GM13976 (cell line): ENCODE data around the gene ABITRAM.

ENCODE experiments used
- DNase-seq: peaks from one replicate; pipeline ENCODE4 v3.0.0; 2012; ENCODE audit warnings: low spot score
- in situ Hi-C: fragments of 300-500 bp; cut with MboI; formaldehyde crosslinking; loops from one replicate; pipeline ENCODE4 v1.12.0; 2022; ENCODE audit warnings: low sequenced_read_pairs, mixed read lengths, inconsistent platforms; ENCODE audit not compliant: unreplicated experiment
- TF ChIP-seq, protein P1 (sequence below): IDR thresholded peaks from 2 replicates; pipeline ENCODE4 v1.5.1; 2012; ENCODE audit warnings: borderline replicate concordance, mild to moderate bottlenecking; ENCODE audit not compliant: insufficient read depth; ENCODE audit errors: extremely low read depth, missing control alignments, control extremely low read depth

ABITRAM gene

DNA sequence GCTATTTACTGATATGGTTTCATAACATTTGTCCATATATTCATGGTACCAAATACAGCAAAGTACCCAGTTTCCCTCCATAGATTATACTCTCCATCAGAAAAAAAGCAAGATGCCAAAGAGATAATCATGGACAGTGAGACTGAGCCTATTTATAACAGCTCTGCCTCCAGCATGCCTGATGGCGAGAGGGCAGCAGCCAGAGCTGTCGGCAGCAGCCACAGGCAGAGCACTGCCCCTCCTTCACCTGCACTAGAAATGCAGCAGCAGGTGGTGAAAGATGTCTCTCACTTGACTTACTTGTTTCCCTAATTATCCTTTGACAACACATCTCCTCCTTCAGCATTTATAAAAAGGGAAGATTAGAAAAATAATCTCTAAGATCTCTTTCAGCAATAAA, 46.7 kb downstream of the ABITRAM start:
- TF ChIP-seq, protein P1, sequence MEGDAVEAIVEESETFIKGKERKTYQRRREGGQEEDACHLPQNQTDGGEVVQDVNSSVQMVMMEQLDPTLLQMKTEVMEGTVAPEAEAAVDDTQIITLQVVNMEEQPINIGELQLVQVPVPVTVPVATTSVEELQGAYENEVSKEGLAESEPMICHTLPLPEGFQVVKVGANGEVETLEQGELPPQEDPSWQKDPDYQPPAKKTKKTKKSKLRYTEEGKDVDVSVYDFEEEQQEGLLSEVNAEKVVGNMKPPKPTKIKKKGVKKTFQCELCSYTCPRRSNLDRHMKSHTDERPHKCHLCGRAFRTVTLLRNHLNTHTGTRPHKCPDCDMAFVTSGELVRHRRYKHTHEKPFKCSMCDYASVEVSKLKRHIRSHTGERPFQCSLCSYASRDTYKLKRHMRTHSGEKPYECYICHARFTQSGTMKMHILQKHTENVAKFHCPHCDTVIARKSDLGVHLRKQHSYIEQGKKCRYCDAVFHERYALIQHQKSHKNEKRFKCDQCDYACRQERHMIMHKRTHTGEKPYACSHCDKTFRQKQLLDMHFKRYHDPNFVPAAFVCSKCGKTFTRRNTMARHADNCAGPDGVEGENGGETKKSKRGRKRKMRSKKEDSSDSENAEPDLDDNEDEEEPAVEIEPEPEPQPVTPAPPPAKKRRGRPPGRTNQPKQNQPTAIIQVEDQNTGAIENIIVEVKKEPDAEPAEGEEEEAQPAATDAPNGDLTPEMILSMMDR: no peak
- in situ Hi-C loops: no loop called here
- DNase-seq: no peak

DNA sequence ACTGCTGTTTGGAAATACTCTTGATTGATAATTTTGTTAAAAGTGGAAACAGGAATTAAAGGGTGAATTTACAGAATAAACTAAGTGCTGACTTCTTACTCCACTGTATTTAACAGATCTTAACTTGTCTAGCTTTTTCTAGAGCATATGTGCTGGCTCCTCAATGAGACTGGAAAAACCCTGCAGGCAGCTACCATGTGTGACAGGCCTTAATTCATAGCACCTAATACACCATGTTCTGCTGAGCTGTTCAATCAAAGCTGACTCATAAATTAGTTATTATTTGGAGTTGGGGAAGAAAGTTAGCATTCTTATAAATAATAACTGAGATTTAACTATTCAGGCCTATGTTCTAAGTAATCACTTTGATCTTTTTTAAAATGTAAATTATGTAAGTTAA, 49.7 kb downstream of the ABITRAM start:
- DNase-seq: no peak
- TF ChIP-seq, protein P1: no peak
- in situ Hi-C loops: no loop called here
